ENCODE data around the gene PAQR8.

DNA sequence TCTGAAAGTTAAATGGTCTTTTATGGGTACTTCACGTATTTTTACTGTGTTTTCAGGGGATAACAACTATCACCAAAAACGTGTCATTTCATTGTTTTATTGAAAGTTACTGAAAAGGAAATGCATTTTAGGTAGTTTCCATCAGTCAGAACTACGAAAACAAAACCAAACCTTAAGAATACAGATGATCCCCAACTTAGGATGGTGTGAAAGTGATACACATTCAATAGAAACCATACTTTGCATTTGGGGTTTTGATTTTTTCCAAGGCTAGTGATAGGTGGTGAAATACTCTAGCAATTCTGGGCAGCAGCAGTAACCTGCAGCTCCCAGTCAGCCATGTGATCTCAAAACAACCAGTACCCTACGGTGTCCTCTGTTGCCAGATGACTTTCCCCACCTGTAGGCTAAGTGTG, 32.3 kb downstream of the PAQR8 start:
- no peak for TF ChIP-seq EZH2 (IDR thresholded peaks at IDR 0.05; ENCODE audit: borderline replicate concordance, low read length)
- TF ChIP-seq, protein P1, sequence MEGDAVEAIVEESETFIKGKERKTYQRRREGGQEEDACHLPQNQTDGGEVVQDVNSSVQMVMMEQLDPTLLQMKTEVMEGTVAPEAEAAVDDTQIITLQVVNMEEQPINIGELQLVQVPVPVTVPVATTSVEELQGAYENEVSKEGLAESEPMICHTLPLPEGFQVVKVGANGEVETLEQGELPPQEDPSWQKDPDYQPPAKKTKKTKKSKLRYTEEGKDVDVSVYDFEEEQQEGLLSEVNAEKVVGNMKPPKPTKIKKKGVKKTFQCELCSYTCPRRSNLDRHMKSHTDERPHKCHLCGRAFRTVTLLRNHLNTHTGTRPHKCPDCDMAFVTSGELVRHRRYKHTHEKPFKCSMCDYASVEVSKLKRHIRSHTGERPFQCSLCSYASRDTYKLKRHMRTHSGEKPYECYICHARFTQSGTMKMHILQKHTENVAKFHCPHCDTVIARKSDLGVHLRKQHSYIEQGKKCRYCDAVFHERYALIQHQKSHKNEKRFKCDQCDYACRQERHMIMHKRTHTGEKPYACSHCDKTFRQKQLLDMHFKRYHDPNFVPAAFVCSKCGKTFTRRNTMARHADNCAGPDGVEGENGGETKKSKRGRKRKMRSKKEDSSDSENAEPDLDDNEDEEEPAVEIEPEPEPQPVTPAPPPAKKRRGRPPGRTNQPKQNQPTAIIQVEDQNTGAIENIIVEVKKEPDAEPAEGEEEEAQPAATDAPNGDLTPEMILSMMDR (conservative IDR thresholded peaks at IDR 0.05 in 1 of 2, IDR thresholded peaks at IDR 0.05 in 1 of 2; ENCODE audit: extremely low read depth in 1 of 2, insufficient read depth in 1 of 2, low read depth in 1 of 2, low read length in 2 of 2) = no peak
